HCT116 (cell line): Measurements from ENCODE around the gene CXCL5. TPM values are rescaled to one million over a fixed set of nuclear protein-coding genes. Genes with fewer than 3 reads are reported as not detected.

Experiments
- ATAC-seq: fragments of 200-7000 bp; cut with Tn5 transposase; 2 replicates; pipeline ENCODE4 v1.9.1; 2020; ENCODE audit warnings: mild to moderate bottlenecking, moderate library complexity
- BruUV-seq: library from RNA; stranded (reverse); fragments of 400-500 nt; replicated peaks from 2 replicates; lab custom pipeline; 2021; lab: Mats Ljungman, UMichigan
- CTCF ChIA-PET: fragments of 300-600 bp; sonication (Branson Sonifier 250); formaldehyde crosslinking; loops from one replicate; lab custom pipeline; 2021; ENCODE audit warnings: antibody characterized with exemption; lab: Charles Lee
- POLR2A ChIA-PET: fragments of 300-600, 350-600 bp; sonication (Branson Sonifier 250); formaldehyde crosslinking; loops from one replicate; lab custom pipeline; 2021; ENCODE audit warnings: antibody characterized with exemption; lab: Charles Lee
- RAD21 ChIA-PET, 2 experiments: fragments of 300-600 bp; sonication (Branson Sonifier 250); formaldehyde crosslinking; loops; one replicate each; lab custom pipeline; 2023; ENCODE audit warnings: low total read pairs in 2 of 2; ENCODE audit not compliant: uncharacterized antibody in 2 of 2, unreplicated experiment in 2 of 2, low non-redundant PET in 1 of 2; lab: Charles Lee
- DNase-seq: peaks from one replicate; pipeline ENCODE4 v3.0.0-alpha.2; 2010; ENCODE audit warnings: low read depth, low spot score
- H2AFZ ChIP-seq: fragments of 200-600 bp; shearing (Covaris generic), sonication (generic); 2 replicates; pipeline ENCODE4 v1.6.1; 2017; ENCODE audit warnings: low read depth, mixed run types, mixed read lengths, antibody characterized with exemption, low read length; ENCODE audit not compliant: poor library complexity, severe bottlenecking
- H3K27ac ChIP-seq: 2 replicates; pipeline ENCODE4 v1.5.1; 2012; ENCODE audit warnings: low read depth, low read length
- H3K27me3 ChIP-seq: fragments of 200-600 bp; sonication (generic); 2 replicates; pipeline ENCODE4 v1.6.1; 2016; ENCODE audit warnings: mixed run types, low read length, mixed read lengths; ENCODE audit not compliant: insufficient read depth
- H3K36me3 ChIP-seq, 2 experiments: fragments of 200-500 bp in 1 of 2; fragments of 200-600 bp in 1 of 2; sonication (Bioruptor generic) in 1 of 2; sonication (generic) in 1 of 2; 2 replicates each; pipeline versions ENCODE4 v1.5.1 to v1.6.1; 2014 to 2016; ENCODE audit warnings: low read length in 2 of 2, inconsistent platforms in 1 of 2, mixed read lengths in 1 of 2, mixed run types in 1 of 2; ENCODE audit not compliant: insufficient read depth in 2 of 2, control insufficient read depth in 1 of 2
- H3K4me1 ChIP-seq, 2 experiments: fragments of 200-600 bp in 1 of 2; sonication (generic) in 1 of 2; 2 replicates each; pipeline versions ENCODE4 v1.5.1 to v1.6.1; 2012 to 2017; ENCODE audit warnings: low read length in 2 of 2, inconsistent platforms in 1 of 2, mild to moderate bottlenecking in 1 of 2, mixed read lengths in 1 of 2, mixed run types in 1 of 2, moderate library complexity in 1 of 2; ENCODE audit not compliant: insufficient read depth in 2 of 2, control insufficient read depth in 1 of 2
- H3K4me2 ChIP-seq: fragments of 200-600 bp; sonication (generic); 2 replicates; pipeline ENCODE4 v1.6.1; 2017; ENCODE audit warnings: mixed run types, low read length, mixed read lengths
- H3K4me3 ChIP-seq, 2 experiments: fragments of 200-600 bp in 1 of 2; sonication (generic) in 1 of 2; replicated peaks in 1 of 2; 2 replicates each; pipeline ENCODE4 v1.5.1; 2011 to 2016; ENCODE audit warnings: low read length in 2 of 2, control low read depth in 1 of 2, low read depth in 1 of 2, mild to moderate bottlenecking in 1 of 2, mixed read lengths in 1 of 2, mixed run types in 1 of 2
- H3K79me2 ChIP-seq: fragments of 200-600 bp; sonication (generic); 2 replicates; pipeline ENCODE4 v1.6.1; 2017; ENCODE audit warnings: mild to moderate bottlenecking, mixed run types, low read length, moderate library complexity, mixed read lengths; ENCODE audit not compliant: insufficient read depth
- H3K9ac ChIP-seq: fragments of 200-600 bp; sonication (generic); 2 replicates; pipeline ENCODE4 v1.6.1; 2016; ENCODE audit warnings: low read length, mixed read lengths
- H3K9me2 ChIP-seq: fragments of 200-600 bp; sonication (generic), shearing (Covaris generic); 2 replicates; pipeline ENCODE4 v1.6.1; 2017; ENCODE audit warnings: mixed run types, mild to moderate bottlenecking, moderate library complexity; ENCODE audit not compliant: insufficient read depth
- H3K9me3 ChIP-seq, 2 experiments: fragments of 200-500 bp in 1 of 2; fragments of 200-600 bp in 1 of 2; sonication (Bioruptor generic) in 1 of 2; sonication (generic) in 1 of 2; 2 replicates each; pipeline ENCODE4 v1.6.1; 2014 to 2017; ENCODE audit warnings: low read length in 2 of 2, mixed read lengths in 2 of 2, inconsistent platforms in 1 of 2, low read depth in 1 of 2, mild to moderate bottlenecking in 1 of 2, mixed run types in 1 of 2, moderate library complexity in 1 of 2; ENCODE audit not compliant: control insufficient read depth in 1 of 2, insufficient read depth in 1 of 2
- H4K20me1 ChIP-seq: fragments of 200-600 bp; sonication (generic), shearing (Covaris generic); 2 replicates; pipeline ENCODE4 v1.6.1; 2017; ENCODE audit warnings: mixed run types, mild to moderate bottlenecking, moderate library complexity; ENCODE audit not compliant: insufficient read depth
- CBX3 ChIP-seq: IDR thresholded peaks from 2 replicates; pipeline ENCODE4 v1.6.1; 2012; ENCODE audit warnings: low read depth
- EGR1 ChIP-seq: IDR thresholded peaks from 2 replicates; pipeline ENCODE4 v1.6.1; 2012; ENCODE audit warnings: low read depth
- ELF1 ChIP-seq: IDR thresholded peaks from 2 replicates; pipeline ENCODE4 v1.6.1; 2012; ENCODE audit warnings: low read depth, borderline replicate concordance
- EZH2phosphoT487 ChIP-seq: fragments of 200-600 bp; IDR thresholded peaks from 2 replicates; pipeline ENCODE4 v1.6.1; 2018; ENCODE audit warnings: antibody characterized with exemption, borderline replicate concordance
- FOSL1 ChIP-seq: IDR thresholded peaks from 2 replicates; pipeline ENCODE4 v1.6.1; 2012; ENCODE audit warnings: low read depth
- POLR2AphosphoS5 ChIP-seq: IDR thresholded peaks from 2 replicates; pipeline ENCODE4 v1.6.1; 2011; ENCODE audit warnings: mild to moderate bottlenecking, low read depth, low read length, moderate library complexity
- RAD21 ChIP-seq: IDR thresholded peaks from 2 replicates; pipeline ENCODE4 v1.6.1; 2012; ENCODE audit warnings: low read depth, mild to moderate bottlenecking
- SIN3A ChIP-seq: IDR thresholded peaks from 2 replicates; pipeline ENCODE4 v1.6.1; 2012; ENCODE audit warnings: low read depth
- TCF7L2 ChIP-seq: IDR thresholded peaks from 2 replicates; pipeline ENCODE4 v1.7.0; 2011; ENCODE audit warnings: borderline replicate concordance, inconsistent platforms; ENCODE audit not compliant: insufficient read depth, insufficient read length; ENCODE audit errors: extremely low read depth
- YY1 ChIP-seq: IDR thresholded peaks from 2 replicates; pipeline ENCODE4 v1.6.1; 2011; ENCODE audit warnings: low read length, low read depth, moderate library complexity, mild to moderate bottlenecking; ENCODE audit not compliant: insufficient replicate concordance; ENCODE audit errors: extremely low read depth
- ZFX ChIP-seq: fragments of 450-650 bp; IDR thresholded peaks from 2 replicates; pipeline ENCODE4 v1.6.1; 2017
- ZNF274 ChIP-seq: fragments of 200-500 bp; sonication (Bioruptor generic); IDR thresholded peaks from 2 replicates; pipeline ENCODE4 v1.6.1; 2014; ENCODE audit warnings: mild to moderate bottlenecking, low read depth, low read length, inconsistent platforms
- intact Hi-C: fragments of 100-400 bp; cut with micrococcal nuclease; formaldehyde crosslinking; loops from 2 replicates; pipeline ENCODE4 v1.10.0; 2022
- total RNA-seq: library from RNA; stranded (reverse); gene quantifications from one replicate; pipeline ENCODE4 v1.2.1, GENCODE V29; 2021; ENCODE audit not compliant: unreplicated experiment
- TF ChIP-seq, protein P1 (sequence below), 3 experiments: fragments of 200-600 bp in 1 of 3; sonication (generic) in 1 of 3; IDR thresholded peaks in 2 of 3; conservative IDR thresholded peaks in 1 of 3; 2 replicates each; pipeline ENCODE4 v1.5.1; 2012 to 2017; ENCODE audit warnings: low read depth in 2 of 3, low read length in 2 of 3, antibody characterized with exemption in 1 of 3, borderline replicate concordance in 1 of 3, control low read depth in 1 of 3, mild to moderate bottlenecking in 1 of 3, mixed read lengths in 1 of 3, mixed run types in 1 of 3, moderate library complexity in 1 of 3; ENCODE audit not compliant: insufficient read depth in 1 of 3
- TF ChIP-seq, protein P2 (sequence below): IDR thresholded peaks from 2 replicates; pipeline ENCODE4 v1.6.1; 2012
- TF ChIP-seq, protein P3 (sequence below): IDR thresholded peaks from 2 replicates; pipeline ENCODE4 v1.6.1; 2012

CXCL5 gene
- total RNA-seq, 1 experiment from 2014 or later, result not detected

DNA sequence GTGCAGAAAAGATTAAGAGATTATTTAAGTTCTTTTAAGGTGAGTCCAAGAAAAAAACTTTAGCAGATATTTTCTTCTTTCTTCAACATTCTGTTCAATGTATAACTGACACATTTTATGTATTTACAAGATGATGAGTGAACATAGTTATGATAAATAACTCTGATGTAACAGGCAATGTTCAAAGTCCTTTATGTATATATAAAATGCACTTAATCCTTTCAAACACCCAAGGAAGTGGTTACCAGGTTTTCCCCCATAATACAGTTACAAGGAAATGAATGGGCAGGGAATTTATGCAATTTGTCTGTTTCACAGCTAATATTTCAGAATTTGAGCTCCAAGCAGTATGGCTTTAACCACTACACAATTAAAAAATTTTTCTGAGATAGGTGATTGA lies 31.8 kb upstream of the CXCL5 start:
- H3K36me3 ChIP-seq, result no peaks in the 10 kb centered on the region
- H3K27me3 ChIP-seq, result no peaks in the 10 kb centered on the region
- H3K9me2 ChIP-seq, result no peaks in the 10 kb centered on the region
- TF ChIP-seq ELF1, result no peak
- TF ChIP-seq YY1, result no peak
- TF ChIP-seq ZNF274, result no peak
- TF ChIP-seq, protein P1, sequence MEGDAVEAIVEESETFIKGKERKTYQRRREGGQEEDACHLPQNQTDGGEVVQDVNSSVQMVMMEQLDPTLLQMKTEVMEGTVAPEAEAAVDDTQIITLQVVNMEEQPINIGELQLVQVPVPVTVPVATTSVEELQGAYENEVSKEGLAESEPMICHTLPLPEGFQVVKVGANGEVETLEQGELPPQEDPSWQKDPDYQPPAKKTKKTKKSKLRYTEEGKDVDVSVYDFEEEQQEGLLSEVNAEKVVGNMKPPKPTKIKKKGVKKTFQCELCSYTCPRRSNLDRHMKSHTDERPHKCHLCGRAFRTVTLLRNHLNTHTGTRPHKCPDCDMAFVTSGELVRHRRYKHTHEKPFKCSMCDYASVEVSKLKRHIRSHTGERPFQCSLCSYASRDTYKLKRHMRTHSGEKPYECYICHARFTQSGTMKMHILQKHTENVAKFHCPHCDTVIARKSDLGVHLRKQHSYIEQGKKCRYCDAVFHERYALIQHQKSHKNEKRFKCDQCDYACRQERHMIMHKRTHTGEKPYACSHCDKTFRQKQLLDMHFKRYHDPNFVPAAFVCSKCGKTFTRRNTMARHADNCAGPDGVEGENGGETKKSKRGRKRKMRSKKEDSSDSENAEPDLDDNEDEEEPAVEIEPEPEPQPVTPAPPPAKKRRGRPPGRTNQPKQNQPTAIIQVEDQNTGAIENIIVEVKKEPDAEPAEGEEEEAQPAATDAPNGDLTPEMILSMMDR (IDR thresholded peaks at IDR 0.05 in 2 of 3, conservative IDR thresholded peaks at IDR 0.05 in 1 of 3; ENCODE audit: borderline replicate concordance in 1 of 3, insufficient read depth in 1 of 3, low read depth in 2 of 3, low read length in 2 of 3), result no peak
- TF ChIP-seq, protein P2, sequence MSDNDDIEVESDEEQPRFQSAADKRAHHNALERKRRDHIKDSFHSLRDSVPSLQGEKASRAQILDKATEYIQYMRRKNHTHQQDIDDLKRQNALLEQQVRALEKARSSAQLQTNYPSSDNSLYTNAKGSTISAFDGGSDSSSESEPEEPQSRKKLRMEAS, result no peak
- TF ChIP-seq POLR2AphosphoS5, result no peak
- no peak for TF ChIP-seq RAD21
- TF ChIP-seq CBX3, result no peak
- no peak for TF ChIP-seq SIN3A
- no peak for TF ChIP-seq TCF7L2
- no peak for TF ChIP-seq EZH2phosphoT487
- no peak for TF ChIP-seq EGR1
- no peak for TF ChIP-seq ZFX
- TF ChIP-seq FOSL1, result no peak
- TF ChIP-seq, protein P3, sequence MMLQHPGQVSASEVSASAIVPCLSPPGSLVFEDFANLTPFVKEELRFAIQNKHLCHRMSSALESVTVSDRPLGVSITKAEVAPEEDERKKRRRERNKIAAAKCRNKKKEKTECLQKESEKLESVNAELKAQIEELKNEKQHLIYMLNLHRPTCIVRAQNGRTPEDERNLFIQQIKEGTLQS, result no peak
- POLR2A ChIA-PET, result no interaction called here
- H3K9ac ChIP-seq, result no peak overlapping the region
- no peaks in the 10 kb centered on the region for H3K9me3 ChIP-seq
- H3K4me2 ChIP-seq, result no peak overlapping the region
- DNase-seq (no peak), ATAC-seq (no peak)
- intact Hi-C loops, result loop anchor here (10.0 kb wide), 2 partner anchors 285 to 355 kb away; no protein-coding TSS in a partner anchor
- no peaks in the 10 kb centered on the region for H4K20me1 ChIP-seq
- no peak overlapping the region for H2AFZ ChIP-seq
- BruUV-seq, result no TSS peak
- H3K79me2 ChIP-seq, result no peaks in the 10 kb centered on the region
- H3K4me3 ChIP-seq, result no peak overlapping the region
- H3K27ac ChIP-seq, result no peak overlapping the region
- RAD21 ChIA-PET, result no interaction called here
- H3K4me1 ChIP-seq, result no peaks in the 10 kb centered on the region
- CTCF ChIA-PET, result no interaction called here
